SIG-M5 treated with dmso at 0.1 percent for 504 hours (cell line): ENCODE data around the gene SUGCT.

ENCODE experiments used
- DNase-seq: peaks from one replicate; lab custom pipeline; 2025; ENCODE audit not compliant: unreplicated experiment; lab: John Stamatoyannopoulos, UW

SUGCT gene

GRCh38 chr7:40709062-40709964 is 574.5 kb downstream of the SUGCT start:
- no peak for DNase-seq

GRCh38 chr7:40711706-40712105 is 576.9 kb downstream of the SUGCT start:
- no peak for DNase-seq

GRCh38 chr7:40714363-40715052 is 579.7 kb downstream of the SUGCT start:
- no peak for DNase-seq

GRCh38 chr7:40715053-40715430 is 580.2 kb downstream of the SUGCT start:
- no peak for DNase-seq

GRCh38 chr7:40716052-40716451 is 581.2 kb downstream of the SUGCT start:
- DNase-seq: no peak

GRCh38 chr7:40717242-40717641 is 582.4 kb downstream of the SUGCT start:
- peak; percentile 54 for DNase-seq

- DNase-seq: no peak
Observed at GRCh38 chr7:40720416-40720815, 585.6 kb downstream of the SUGCT start.

- no peak for DNase-seq
Observed at GRCh38 chr7:40721342-40721949, 586.6 kb downstream of the SUGCT start.

- DNase-seq: no peak
Observed at GRCh38 chr7:40722242-40722641, 587.4 kb downstream of the SUGCT start.

GRCh38 chr7:40723829-40724228 is 589.0 kb downstream of the SUGCT start:
- no peak for DNase-seq

- no peak for DNase-seq
Observed at GRCh38 chr7:40726559-40726958, 591.8 kb downstream of the SUGCT start.

- DNase-seq: no peak
Observed at GRCh38 chr7:40733114-40733513, 598.3 kb downstream of the SUGCT start.

- DNase-seq: no peak
Observed at GRCh38 chr7:40733578-40733977, 598.8 kb downstream of the SUGCT start.

GRCh38 chr7:40739257-40739656 is 604.5 kb downstream of the SUGCT start:
- no peak for DNase-seq

- DNase-seq: no peak
Observed at GRCh38 chr7:40742270-40742669, 607.5 kb downstream of the SUGCT start.

- DNase-seq: no peak
Observed at GRCh38 chr7:40746841-40747556, 612.2 kb downstream of the SUGCT start.

GRCh38 chr7:40747856-40748255 is 613.1 kb downstream of the SUGCT start:
- no peak for DNase-seq

GRCh38 chr7:40749877-40750276 is 615.1 kb downstream of the SUGCT start:
- DNase-seq: no peak

- no peak for DNase-seq
Observed at GRCh38 chr7:40753455-40753854, 618.6 kb downstream of the SUGCT start.

GRCh38 chr7:40755438-40755837 is 620.6 kb downstream of the SUGCT start:
- DNase-seq: no peak

GRCh38 chr7:40757109-40757508 is 622.3 kb downstream of the SUGCT start:
- no peak for DNase-seq
